ENCODE results near the gene SREK1.

- TF ChIP-seq, protein P1, sequence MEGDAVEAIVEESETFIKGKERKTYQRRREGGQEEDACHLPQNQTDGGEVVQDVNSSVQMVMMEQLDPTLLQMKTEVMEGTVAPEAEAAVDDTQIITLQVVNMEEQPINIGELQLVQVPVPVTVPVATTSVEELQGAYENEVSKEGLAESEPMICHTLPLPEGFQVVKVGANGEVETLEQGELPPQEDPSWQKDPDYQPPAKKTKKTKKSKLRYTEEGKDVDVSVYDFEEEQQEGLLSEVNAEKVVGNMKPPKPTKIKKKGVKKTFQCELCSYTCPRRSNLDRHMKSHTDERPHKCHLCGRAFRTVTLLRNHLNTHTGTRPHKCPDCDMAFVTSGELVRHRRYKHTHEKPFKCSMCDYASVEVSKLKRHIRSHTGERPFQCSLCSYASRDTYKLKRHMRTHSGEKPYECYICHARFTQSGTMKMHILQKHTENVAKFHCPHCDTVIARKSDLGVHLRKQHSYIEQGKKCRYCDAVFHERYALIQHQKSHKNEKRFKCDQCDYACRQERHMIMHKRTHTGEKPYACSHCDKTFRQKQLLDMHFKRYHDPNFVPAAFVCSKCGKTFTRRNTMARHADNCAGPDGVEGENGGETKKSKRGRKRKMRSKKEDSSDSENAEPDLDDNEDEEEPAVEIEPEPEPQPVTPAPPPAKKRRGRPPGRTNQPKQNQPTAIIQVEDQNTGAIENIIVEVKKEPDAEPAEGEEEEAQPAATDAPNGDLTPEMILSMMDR (IDR thresholded peaks at IDR 0.05; ENCODE audit: low read depth, low read length), result no peak
- no peak for TF ChIP-seq POLR2A (IDR thresholded peaks at IDR 0.05; ENCODE audit: extremely low read depth, insufficient read length)
- TF ChIP-seq, protein P2, sequence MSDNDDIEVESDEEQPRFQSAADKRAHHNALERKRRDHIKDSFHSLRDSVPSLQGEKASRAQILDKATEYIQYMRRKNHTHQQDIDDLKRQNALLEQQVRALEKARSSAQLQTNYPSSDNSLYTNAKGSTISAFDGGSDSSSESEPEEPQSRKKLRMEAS (IDR thresholded peaks at IDR 0.05; ENCODE audit: low read depth, low read length), result no peak
- TF ChIP-seq MYC (IDR thresholded peaks at IDR 0.05; ENCODE audit: low read depth, low read length), result no peak
These were observed 80.2 kb downstream of the SREK1 start for GRCh38 chr5:66224274-66224673.

All from NB4 (cell line).